HPDE6-E6E7 (cell line): ENCODE data around the gene EIF3L.

Source experiments
- DNase-seq: peaks from one replicate; pipeline ENCODE4 v3.0.0; 2011; ENCODE audit warnings: missing footprints; ENCODE audit errors: extremely low spot score

Gene EIF3L

DNA sequence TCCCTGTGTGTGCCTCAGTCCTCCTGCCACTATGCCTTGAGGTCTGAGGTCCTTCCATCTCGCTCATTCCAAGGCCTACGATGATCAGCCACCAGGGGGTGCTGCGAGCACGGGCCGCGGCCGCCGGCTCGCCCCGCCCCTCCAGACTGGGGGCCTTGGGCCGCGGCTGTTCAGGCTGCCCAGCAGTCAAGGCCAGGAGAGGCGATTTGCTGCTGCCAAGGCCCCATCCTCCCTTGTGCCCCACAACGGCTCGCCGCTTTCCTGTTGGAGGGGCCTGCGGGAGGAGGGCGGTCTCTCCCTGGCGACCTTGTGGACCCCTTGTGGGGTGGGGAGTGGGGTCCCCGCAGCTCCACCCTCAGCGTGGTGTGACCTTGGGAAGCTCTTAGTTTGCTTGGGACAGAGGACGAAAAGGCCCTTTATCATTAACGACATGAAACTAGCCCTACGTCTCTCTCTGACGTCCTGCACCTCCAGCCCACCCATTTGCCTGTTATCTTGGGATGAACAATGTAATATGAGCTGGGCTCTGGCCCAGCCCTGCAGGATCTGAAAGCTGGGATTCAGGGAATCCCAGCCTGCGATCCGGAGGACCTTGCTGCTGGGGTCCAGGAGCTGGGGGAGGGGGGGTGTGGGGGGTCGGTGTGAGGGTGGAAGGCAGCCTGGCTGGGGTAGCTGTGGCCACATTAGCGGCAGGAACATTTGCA is 31.4 kb upstream of the EIF3L start:
- DNase-seq: peak; percentile 71

- DNase-seq: no peak
These were observed 30.7 kb upstream of the EIF3L start for GRCh38 chr22:37818409-37819104.

DNA sequence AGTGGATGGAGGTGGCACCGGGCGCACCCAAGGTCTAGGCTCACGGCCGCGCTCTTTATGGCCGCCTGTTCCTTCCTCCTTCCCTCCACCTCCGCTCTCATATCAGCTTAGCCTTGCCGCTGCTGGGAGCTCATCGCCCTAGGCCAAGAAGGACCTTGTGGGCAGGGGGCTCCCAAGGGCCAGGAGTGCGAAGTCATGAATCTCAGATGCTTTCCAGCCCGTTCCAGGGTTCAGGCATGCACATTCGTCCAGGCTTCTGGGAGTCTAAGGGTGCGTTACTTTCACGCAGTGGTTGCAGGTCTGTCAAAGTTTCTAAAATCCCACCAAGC is 30.1 kb upstream of the EIF3L start:
- DNase-seq: no peak

- DNase-seq: no peak
These were observed 28.9 kb upstream of the EIF3L start for GRCh38 chr22:37820350-37820749.

GRCh38 chr22:37822079-37822833 is 27.0 kb upstream of the EIF3L start:
- DNase-seq: no peak

GRCh38 chr22:37823134-37823985 is 25.9 kb upstream of the EIF3L start, which contains the start of gene GALR3:
Gene GALR3, plus strand, starts transcription at chr22:37823382. Its CDS starts 25 bp downstream, at chr22:37823407.
- no peak for DNase-seq

DNA sequence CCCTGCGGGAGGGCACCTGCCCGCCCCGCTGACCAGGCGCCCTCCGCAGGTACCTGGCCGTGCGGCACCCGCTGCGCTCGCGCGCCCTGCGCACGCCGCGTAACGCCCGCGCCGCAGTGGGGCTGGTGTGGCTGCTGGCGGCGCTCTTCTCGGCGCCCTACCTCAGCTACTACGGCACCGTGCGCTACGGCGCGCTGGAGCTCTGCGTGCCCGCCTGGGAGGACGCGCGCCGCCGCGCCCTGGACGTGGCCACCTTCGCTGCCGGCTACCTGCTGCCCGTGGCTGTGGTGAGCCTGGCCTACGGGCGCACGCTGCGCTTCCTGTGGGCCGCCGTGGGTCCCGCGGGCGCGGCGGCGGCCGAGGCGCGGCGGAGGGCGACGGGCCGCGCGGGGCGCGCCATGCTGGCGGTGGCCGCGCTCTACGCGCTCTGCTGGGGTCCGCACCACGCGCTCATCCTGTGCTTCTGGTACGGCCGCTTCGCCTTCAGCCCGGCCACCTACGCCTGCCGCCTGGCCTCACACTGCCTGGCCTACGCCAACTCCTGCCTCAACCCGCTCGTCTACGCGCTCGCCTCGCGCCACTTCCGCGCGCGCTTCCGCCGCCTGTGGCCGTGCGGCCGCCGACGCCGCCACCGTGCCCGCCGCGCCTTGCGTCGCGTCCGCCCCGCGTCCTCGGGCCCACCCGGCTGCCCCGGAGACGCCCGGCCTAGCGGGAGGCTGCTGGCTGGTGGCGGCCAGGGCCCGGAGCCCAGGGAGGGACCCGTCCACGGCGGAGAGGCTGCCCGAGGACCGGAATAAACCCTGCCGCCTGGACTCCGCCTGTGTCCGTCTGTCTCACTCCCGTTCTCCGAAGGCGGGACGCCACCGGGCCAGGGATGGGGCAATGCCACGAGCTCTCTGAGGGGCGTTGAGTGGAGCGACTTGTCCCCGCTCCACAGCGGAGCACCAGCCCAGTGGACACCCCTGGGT is 24.3 kb upstream of the EIF3L start:
- DNase-seq: no peak

DNA sequence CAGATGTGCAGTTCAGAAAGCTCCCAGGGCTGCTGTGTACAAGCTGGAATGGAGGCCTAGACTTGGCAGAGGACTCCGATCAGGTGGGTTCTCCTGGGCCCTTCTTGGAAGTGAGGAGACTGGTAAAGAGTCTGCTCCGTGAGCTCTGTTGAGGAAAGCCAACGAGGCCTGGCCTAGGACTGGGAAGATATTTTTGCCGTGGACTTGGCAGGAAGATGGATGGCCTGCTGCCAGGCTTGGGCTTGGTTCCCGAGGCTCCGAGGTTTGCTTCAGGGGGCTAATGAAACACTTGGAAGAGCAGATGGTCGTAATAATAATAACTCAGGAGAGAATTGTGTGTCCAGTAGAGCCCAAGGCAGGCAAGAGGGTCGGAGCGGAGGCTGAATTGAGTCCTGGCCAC is 22.2 kb upstream of the EIF3L start:
- DNase-seq: no peak

DNA sequence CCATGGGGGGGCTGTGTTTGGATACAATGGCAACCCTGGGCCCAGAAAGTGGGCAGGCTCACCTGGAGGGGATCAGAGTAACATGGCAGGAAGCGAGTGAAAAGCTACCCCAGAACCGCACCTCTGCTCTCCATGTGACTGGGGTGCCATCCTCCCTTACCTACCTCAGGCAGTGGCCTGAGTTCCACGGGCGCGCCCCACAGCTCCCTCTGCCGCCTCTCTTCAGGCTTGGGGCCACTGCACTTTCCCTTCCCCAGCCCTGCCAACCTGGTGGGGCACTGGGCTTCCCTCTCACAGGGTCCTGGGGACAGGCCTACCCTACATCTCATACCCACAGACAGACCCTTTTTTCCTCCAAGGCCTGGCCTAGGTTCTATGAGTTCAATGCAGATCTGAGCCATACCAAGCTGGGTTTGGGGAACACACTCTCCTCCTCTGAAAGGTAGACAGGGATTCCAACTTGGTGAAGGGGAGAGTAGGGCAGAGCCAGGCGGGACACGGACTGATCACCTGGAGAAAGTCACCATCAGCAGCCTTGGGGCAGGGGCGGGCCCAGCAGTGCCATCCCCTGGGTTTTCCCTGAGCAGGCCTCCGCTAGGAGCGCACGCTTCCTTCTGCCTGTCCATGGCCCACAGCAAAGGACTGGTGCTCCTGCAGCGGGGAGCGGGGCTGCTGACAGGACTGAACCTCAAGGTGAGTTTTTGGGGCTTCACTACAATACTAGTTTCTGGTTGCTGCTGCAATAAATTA is 19.0 kb upstream of the EIF3L start:
- no peak for DNase-seq

GRCh38 chr22:37831472-37831871 is 17.7 kb upstream of the EIF3L start:
- no peak for DNase-seq

DNA sequence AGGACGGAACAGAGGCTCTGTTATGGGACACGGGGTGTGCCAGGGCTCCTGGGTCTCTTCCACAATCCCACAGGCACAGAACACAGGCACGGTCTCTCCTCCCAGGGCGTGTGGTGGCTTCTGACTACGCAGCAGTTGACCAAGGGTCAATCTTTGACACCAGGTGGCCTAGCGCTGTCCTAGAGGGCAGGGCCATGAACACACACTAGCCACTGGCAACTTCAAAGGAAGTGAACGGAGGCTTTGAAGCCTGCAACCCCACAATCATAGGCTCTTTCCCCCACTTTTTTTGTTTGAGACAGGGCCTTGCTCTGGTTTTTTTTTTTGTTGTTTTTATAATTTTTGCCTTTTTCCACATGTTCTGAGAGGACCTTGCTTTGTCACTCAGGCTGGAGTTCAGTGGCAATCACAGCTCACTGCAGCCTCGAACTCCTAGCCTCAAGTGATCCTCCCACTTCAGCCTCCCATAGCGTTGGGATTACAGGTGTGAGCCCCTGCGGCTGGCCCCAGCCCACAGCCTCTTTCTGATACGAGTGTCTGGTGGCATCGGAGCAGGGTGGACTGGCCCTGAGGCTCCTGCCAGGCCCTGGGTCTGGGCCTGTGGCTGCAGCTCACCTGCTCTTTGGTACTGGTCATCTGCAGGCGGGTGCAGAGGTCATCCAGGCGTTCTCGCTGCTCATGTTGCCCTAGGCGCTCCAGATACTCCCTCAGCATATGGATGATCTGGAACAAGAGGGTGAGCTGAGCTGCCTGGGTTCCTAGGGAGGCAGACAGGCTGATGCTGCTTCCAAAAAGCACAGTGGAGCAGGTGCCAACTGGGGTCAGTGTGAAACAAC is 17.0 kb upstream of the EIF3L start:
- no peak for DNase-seq

GRCh38 chr22:37842015-37842793 is 7.0 kb upstream of the EIF3L start:
- DNase-seq: no peak

- no peak for DNase-seq
These were observed 5.5 kb upstream of the EIF3L start for GRCh38 chr22:37843741-37844089.

- no peak for DNase-seq
These were observed 4.3 kb upstream of the EIF3L start for GRCh38 chr22:37844904-37845329.

- no peak for DNase-seq
These were observed 2.8 kb upstream of the EIF3L start for GRCh38 chr22:37846433-37846832.

DNA sequence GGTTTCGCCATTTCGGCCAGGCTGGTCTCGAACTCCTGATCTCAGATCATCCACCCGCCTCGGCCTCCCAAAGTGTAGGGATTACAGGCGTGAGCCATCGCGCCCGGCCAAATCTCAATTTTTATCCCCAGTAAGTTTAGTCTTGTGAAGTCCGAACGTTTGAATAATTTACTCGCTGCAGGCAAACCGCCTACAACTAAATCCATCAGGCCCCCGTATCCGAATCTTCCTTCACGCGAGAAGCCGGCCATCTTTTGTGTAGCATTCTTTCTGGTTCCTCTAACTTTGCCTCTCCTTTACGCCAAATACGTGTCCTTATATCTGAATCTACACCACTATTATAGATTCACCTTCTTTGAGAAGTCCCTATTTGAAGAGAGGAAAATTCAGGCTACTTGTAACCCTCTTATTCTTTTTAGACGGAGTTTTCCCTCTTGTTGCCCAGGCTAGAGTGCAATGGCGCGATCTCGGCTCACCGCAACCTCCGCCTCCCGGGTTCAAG is 581 bp upstream of the EIF3L start:
- DNase-seq: no peak

DNA sequence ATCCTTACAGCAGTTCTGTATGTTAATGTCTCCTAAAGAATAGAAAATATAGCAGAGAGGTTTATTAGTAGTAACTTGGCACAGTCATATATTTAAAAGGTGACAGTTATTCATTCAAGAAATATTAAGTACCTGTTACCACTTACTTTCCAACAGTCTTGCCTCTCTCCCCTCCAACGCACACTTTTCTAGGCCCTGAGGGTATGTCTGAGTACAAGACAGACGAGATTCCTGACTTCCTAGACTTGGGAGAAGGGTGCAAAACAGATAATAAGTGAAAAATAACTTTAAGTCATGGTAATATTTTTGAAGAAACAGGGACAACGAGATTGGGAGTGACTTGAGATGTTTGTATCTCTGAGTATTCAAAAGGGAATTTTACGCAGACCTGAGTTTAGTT is 1.6 kb downstream of the EIF3L start:
- no peak for DNase-seq

- no peak for DNase-seq
These were observed 3.2 kb downstream of the EIF3L start for GRCh38 chr22:37852418-37852817.
